Bronchial epithelial cell (primary cell): ENCODE measurements around the gene HDAC4. TPM values are rescaled to one million over a fixed set of nuclear protein-coding genes. Genes with fewer than 3 reads are reported as not detected.

Source experiments
- DNase-seq: peaks from one replicate; pipeline ENCODE4 v3.0.0-alpha.2; 2010; ENCODE audit warnings: low read depth
- FAIRE-seq: peaks from 2 replicates; lab custom pipeline; 2011; peaks lifted over from hg19 to GRCh38; lab: Jason Lieb, UNC
- H3K27me3 ChIP-seq: 2 replicates; pipeline ENCODE4 v1.5.1; 2011; ENCODE audit warnings: low read length; ENCODE audit not compliant: control insufficient read depth, insufficient read depth
- H3K36me3 ChIP-seq: 2 replicates; pipeline ENCODE4 v1.5.1; 2011; ENCODE audit warnings: low read length; ENCODE audit not compliant: control insufficient read depth, insufficient read depth
- H3K4me3 ChIP-seq: 2 replicates; pipeline ENCODE4 v1.5.1; 2011; ENCODE audit warnings: mild to moderate bottlenecking, low read depth, low read length, control low read depth
- CTCF ChIP-seq: IDR thresholded peaks from 2 replicates; pipeline ENCODE4 v1.5.1; 2011; ENCODE audit warnings: mild to moderate bottlenecking, moderate library complexity, low read length, control low read depth, inconsistent platforms; ENCODE audit not compliant: insufficient read depth, severe bottlenecking
- total RNA-seq: library from RNA; depleted of rRNA; stranded (reverse); fragments of >200 nt; gene quantifications from 2 replicates; pipeline ENCODE4 v1.2.1, GENCODE V29; 2014

HDAC4 gene
- total RNA-seq, 1 donor from 2014 or later: 5.3 TPM

- TF ChIP-seq CTCF: no peak
- DNase-seq (no peak), FAIRE-seq (no peak)
- Histone ChIP-seq H3K4me3 (no peak overlapping the region), H3K36me3 (no peaks in the 10 kb centered on the region), H3K27me3 (peaks cover 5% of the 10 kb centered on the region)
Measured at GRCh38 chr2:239003624-239004273, 397.1 kb downstream of the HDAC4 start.

GRCh38 chr2:239002954-239003623 lies 397.7 kb downstream of the HDAC4 start:
- DNase-seq (peak; percentile 10), FAIRE-seq (no peak)
- Histone ChIP-seq H3K27me3 (peaks cover 5% of the 10 kb centered on the region), H3K4me3 (no peak overlapping the region), H3K36me3 (no peaks in the 10 kb centered on the region)
- no peak for TF ChIP-seq CTCF

GRCh38 chr2:239002591-239002953 lies 398.2 kb downstream of the HDAC4 start:
- no peak for DNase-seq
- TF ChIP-seq CTCF: no peak
- no peak for FAIRE-seq
- H3K36me3 ChIP-seq: no peaks in the 10 kb centered on the region
- H3K27me3 ChIP-seq: peaks cover 8% of the 10 kb centered on the region
- no peak overlapping the region for H3K4me3 ChIP-seq

GRCh38 chr2:239001794-239002193 lies 399.0 kb downstream of the HDAC4 start:
- Histone ChIP-seq H3K4me3 (no peak overlapping the region), H3K27me3 (peaks cover 10% of the 10 kb centered on the region), H3K36me3 (no peaks in the 10 kb centered on the region)
- DNase-seq: no peak
- no peak for FAIRE-seq
- no peak for TF ChIP-seq CTCF

GRCh38 chr2:239000500-239001073 lies 400.2 kb downstream of the HDAC4 start:
- Histone ChIP-seq H3K4me3 (no peak overlapping the region), H3K27me3 (peaks cover 10% of the 10 kb centered on the region), H3K36me3 (no peaks in the 10 kb centered on the region)
- no peak for TF ChIP-seq CTCF
- DNase-seq (no peak), FAIRE-seq (no peak)
